Mammary epithelial cell (primary cell): ENCODE data around the gene SLC48A1.

Experiments used
- CTCF ChIP-seq, 2 donors: IDR thresholded peaks in 1 of 2; conservative IDR thresholded peaks in 1 of 2; 2 replicates each; pipeline ENCODE4 v1.5.1; 2011 to 2012; ENCODE audit warnings: inconsistent platforms in 2 of 2, low read length in 2 of 2, mild to moderate bottlenecking in 2 of 2, control low read depth in 1 of 2, low read depth in 1 of 2; ENCODE audit not compliant: insufficient read depth in 1 of 2; ENCODE audit errors: extremely low read depth in 1 of 2
- EZH2 ChIP-seq: IDR thresholded peaks from 2 replicates; pipeline ENCODE4 v1.6.1; 2012; ENCODE audit warnings: low read length, inconsistent platforms, borderline replicate concordance

DNA sequence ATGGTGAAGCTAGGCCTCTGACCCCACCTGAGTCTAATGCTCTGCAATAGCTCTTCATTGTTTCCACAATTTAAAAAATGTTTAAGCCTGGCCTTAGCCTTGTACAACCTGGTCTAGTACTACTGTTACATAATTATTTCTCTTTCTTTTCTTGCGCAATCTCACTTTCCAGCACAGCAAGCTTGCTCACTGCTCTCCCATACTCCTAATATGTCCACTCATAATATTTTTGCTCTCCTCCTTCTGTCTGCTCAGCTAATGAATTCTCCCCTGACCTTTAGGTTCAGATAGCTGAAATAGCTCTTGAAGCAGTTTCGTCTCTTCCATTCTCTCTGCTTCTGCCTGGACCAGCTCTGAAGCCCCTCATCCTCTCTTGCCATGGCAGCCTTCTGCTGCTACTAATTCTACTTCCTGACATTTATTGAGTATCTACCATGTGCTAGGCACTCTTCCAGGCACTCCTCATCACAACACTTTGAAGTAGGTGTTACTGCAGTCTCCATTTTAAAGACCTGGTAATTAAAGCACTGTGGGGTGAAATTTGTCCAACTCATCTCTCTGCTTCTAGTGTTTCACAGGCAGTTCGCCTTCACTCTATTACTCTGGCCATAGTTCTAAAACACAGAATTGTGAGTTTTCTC lies 2.8 kb upstream of the SLC48A1 start:
- TF ChIP-seq CTCF (conservative IDR thresholded peaks at IDR 0.05 in 1 of 2, IDR thresholded peaks at IDR 0.05 in 1 of 2; ENCODE audit: extremely low read depth in 1 of 2, insufficient read depth in 1 of 2, low read depth in 1 of 2, low read length in 2 of 2) (no peak), EZH2 (no peak)
